Measurements from ENCODE around the gene ITPA. TPM values are rescaled to one million over a fixed set of nuclear protein-coding genes. Genes with fewer than 3 reads are reported as not detected.

ITPA gene
- total and polyA plus RNA-seq, 2 of the 13 experiments (the other 11 are each of a cell fraction or from before 2014, with no cell fraction given), result 60.1 to 103 TPM

- TF ChIP-seq SMAD9 (CRISPR knock-in tag; IDR thresholded peaks at IDR 0.05) (no peak), BATF2 (CRISPR knock-in tag; IDR thresholded peaks at IDR 0.05) (no peak), BCL6 (CRISPR knock-in tag; IDR thresholded peaks at IDR 0.05) (0 out of 2 replicates have a peak, but pooled peaks have one; percentile 4), ZNF20 (CRISPR knock-in tag; IDR thresholded peaks at IDR 0.05) (no peak), ZSCAN5A (CRISPR knock-in tag; IDR thresholded peaks at IDR 0.05; ENCODE audit: borderline replicate concordance) (no peak), ZBTB26 (CRISPR knock-in tag; IDR thresholded peaks at IDR 0.05; ENCODE audit: borderline replicate concordance) (no peak; the same call in 1 of the 2 replicates), CHCHD3 (CRISPR knock-in tag; IDR thresholded peaks at IDR 0.05) (no peak), ZNF883 (CRISPR knock-in tag; IDR thresholded peaks at IDR 0.05; ENCODE audit: not compliant biosample characterization) (no peak), POLR2A (IDR thresholded peaks at IDR 0.05; ENCODE audit: insufficient read depth in 1 of 2, low read depth in 2 of 2, low read length in 2 of 2) (peak; percentile 32 to 44; a peak in 2 of 4 replicates), ZNF343 (CRISPR knock-in tag; IDR thresholded peaks at IDR 0.05) (no peak), ARHGAP35 (CRISPR knock-in tag; IDR thresholded peaks at IDR 0.05; ENCODE audit: borderline replicate concordance) (0 out of 2 replicates have a peak, but pooled peaks have one; percentile 47), SNRNP70 (IDR thresholded peaks at IDR 0.05; ENCODE audit: low read depth, low read length) (no peak), EHMT2 (IDR thresholded peaks at IDR 0.05; ENCODE audit: borderline replicate concordance, low read depth, low read length) (no peak), ZMAT5 (CRISPR knock-in tag; IDR thresholded peaks at IDR 0.05; ENCODE audit: borderline replicate concordance, low read depth) (no peak), TGIF2 (CRISPR knock-in tag; IDR thresholded peaks at IDR 0.05) (0 out of 2 replicates have a peak, but pooled peaks have one; percentile 19), ZNF362 (CRISPR knock-in tag; IDR thresholded peaks at IDR 0.05; ENCODE audit: borderline replicate concordance) (no peak), ZC3H13 (CRISPR knock-in tag; IDR thresholded peaks at IDR 0.05) (no peak), SKI (IDR thresholded peaks at IDR 0.05; ENCODE audit: partially characterized antibody) (no peak), HNRNPL (IDR thresholded peaks at IDR 0.05; ENCODE audit: low read depth, low read length) (peak; percentile 88), ZMYM2 (CRISPR knock-in tag; IDR thresholded peaks at IDR 0.05) (no peak), MZF1 (CRISPR knock-in tag; IDR thresholded peaks at IDR 0.05; ENCODE audit: borderline replicate concordance) (no peak), PTBP1 (IDR thresholded peaks at IDR 0.05; ENCODE audit: low read depth, low read length, poor library complexity, severe bottlenecking) (no peak), PHF21A (CRISPR knock-in tag; IDR thresholded peaks at IDR 0.05) (no peak), THRA (CRISPR knock-in tag; IDR thresholded peaks at IDR 0.05; ENCODE audit: borderline replicate concordance) (no peak)
These were observed 14.8 kb downstream of the ITPA start (continued) for GRCh38 chr20:3223994-3224680.

Data from HepG2 (cell line).